Activated naive CD4-positive, alpha-beta T cell treated with anti-CD3 and anti-CD28 coated beads, Interleukin-2, amount 50 U/mL, for 24 hours (primary cell): Measurements from ENCODE around the gene PCYT1B.
A peak's percentile ranks its signal among the peaks of the same experiment; 100 is the strongest.

Experiments
- H3K27ac Mint-ChIP-seq: one replicate; pipeline ENCODE4 v1.8.0; 2021; ENCODE audit warnings: mild to moderate bottlenecking, mixed read lengths
- H3K27me3 Mint-ChIP-seq: one replicate; pipeline ENCODE4 v1.8.0; 2021; ENCODE audit warnings: mixed read lengths
- H3K36me3 Mint-ChIP-seq: one replicate; pipeline ENCODE4 v1.8.0; 2021; ENCODE audit warnings: mixed read lengths
- H3K4me1 Mint-ChIP-seq: one replicate; pipeline ENCODE4 v1.8.0; 2021; ENCODE audit warnings: mixed read lengths
- H3K4me3 Mint-ChIP-seq: one replicate; pipeline ENCODE4 v1.8.0; 2021; ENCODE audit warnings: mild to moderate bottlenecking, mixed read lengths
- H3K9me3 Mint-ChIP-seq: one replicate; pipeline ENCODE4 v1.8.0; 2021; ENCODE audit warnings: mixed read lengths

PCYT1B gene

DNA sequence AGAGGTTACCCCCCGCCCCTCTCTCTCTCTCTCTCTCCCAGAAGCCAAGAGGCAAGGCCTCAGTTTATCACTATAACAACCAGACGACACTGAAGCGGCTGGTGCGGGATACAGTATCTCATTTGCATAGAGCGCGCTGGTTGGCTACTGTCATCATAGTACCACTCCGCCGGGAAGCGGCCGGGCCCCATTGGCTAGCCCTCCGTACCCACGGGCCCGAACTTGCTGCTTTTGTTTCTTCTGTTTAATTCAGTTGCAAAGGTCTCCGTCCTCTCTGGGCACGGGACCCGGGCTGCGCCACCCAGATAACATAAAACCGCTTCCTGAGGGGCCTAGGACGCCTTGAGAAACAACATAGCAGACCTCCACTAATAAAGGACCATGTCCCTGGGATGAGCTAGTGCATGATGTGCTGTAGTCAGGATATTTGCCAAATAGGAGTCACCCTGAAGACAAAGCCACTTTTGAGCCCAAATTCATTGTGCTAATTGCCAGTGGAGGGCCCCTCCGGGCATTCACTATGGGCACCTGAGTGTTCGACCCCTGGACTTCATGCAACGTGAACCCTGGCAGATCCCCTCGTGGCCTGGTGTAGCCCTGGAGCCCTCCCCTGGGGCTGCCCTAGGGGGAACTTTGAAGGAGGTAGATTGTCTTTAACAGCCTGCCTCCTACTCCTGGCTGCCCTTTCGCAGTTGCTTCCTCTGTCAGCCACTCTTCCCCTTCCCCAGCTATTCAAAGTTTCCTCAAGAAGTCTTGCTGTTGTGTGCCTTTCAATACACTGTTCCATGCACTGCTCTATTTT is at the start of gene PCYT1B:
TSS of gene PCYT1B (minus strand) at position 91 of the 802 bp plus-strand sequence. CDS start 242 bp downstream, outside the sequence.
- H3K27ac Mint-ChIP-seq: no peak within 1 kb of the TSS
- H3K4me3 Mint-ChIP-seq: peak within 1 kb of the TSS; percentile 82
- no peaks in the 10 kb centered on the region for H3K9me3 Mint-ChIP-seq
- H3K36me3 Mint-ChIP-seq: no peaks in the 10 kb centered on the region
- peaks cover 5% of the 10 kb centered on the region for H3K27me3 Mint-ChIP-seq
- peaks cover 17% of the 10 kb centered on the region for H3K4me1 Mint-ChIP-seq

DNA sequence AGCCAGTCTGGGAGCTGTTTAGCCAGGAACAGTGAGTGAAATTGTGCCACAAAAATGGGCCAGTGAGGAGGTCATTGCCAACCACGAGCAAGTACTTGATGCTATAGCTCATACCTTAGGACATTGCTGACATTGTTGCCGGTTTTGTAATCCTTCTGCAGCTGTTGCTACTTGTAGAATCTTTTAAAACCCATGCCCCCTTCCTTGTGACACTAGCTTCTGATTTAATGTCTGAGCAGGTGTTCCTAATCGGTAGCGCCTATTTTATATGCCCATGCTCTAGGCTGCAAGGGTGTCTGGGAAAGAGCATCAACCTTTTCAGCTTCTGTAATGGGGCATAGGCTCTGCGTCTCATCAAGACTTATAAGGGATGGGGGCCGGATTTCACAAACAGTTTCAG is 49.1 kb upstream of the PCYT1B start:
- H3K4me3 Mint-ChIP-seq: no peak overlapping the region
- peaks cover 12% of the 10 kb centered on the region for H3K4me1 Mint-ChIP-seq

DNA sequence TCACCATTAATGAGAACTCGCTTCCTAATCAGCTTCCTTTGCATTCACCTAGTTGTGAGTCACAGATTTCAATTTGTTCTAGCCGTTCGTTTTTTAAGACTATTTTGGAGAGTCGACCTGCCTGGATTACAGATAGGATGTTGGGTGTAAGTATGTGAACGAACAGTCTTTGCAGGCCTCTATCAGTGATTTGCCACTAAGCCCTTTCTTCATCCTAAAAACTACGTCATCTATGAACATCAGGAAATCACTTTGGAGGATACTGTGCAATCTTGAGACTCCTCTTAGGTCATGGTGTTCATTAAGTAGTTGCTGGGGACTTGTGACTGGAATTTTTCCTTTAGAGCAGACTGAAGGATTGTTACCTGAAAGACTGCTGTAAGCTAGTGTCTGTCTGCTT is 47.7 kb upstream of the PCYT1B start:
- Mint-ChIP-seq H3K4me1 (peaks cover 12% of the 10 kb centered on the region), H3K27me3 (no peaks in the 10 kb centered on the region), H3K27ac (peak overlapping the region; percentile 43), H3K4me3 (peak overlapping the region; percentile 86), H3K36me3 (no peaks in the 10 kb centered on the region), H3K9me3 (no peaks in the 10 kb centered on the region)

More for the DNA sequence above, 49.1 kb upstream of the PCYT1B start:
- Mint-ChIP-seq H3K27me3 (no peaks in the 10 kb centered on the region), H3K27ac (no peak overlapping the region), H3K36me3 (no peaks in the 10 kb centered on the region), H3K9me3 (no peaks in the 10 kb centered on the region)

DNA sequence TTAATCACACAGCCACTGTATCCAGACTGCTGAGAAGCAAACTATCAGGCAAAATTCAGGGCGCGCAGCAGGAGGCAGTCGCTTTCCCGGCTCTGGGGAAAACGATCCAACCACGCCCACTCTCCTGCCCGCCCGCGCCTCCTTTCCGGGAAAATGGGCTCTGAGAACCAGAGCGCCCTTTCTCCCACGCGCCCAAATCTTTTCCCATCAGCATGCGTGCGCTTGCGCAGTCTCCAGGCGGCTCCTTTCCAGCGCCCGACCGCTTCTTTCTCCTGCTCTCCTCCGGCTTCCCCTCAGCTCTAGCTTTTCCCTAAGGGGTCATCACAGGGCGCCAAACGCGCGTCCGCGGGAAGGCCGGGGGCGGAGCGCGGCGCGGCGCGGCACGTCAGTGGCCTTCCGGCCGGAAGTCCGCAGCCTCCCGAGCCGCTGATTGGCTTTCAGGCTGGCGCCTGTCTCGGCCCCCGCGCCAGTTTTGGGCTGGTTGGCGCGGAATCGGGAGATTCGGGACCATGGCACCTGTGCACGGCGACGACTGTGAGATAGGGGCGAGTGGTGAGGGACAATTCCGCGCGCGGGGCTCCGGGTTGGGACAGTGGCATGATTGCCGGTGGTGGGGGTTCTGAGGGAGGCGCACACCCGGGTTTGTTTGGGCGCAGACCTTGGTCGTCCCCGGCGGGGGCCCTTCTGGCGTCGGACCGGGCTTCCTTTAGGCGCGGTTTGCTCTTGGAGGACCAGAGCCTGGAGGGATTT is 46.5 kb upstream of the PCYT1B start, which contains the start of gene POLA1:
TSS of gene POLA1 (plus strand) at position 466 of the 750 bp plus-strand sequence. CDS start at position 510, 44 bp downstream.
- Mint-ChIP-seq H3K4me1 (peaks cover 12% of the 10 kb centered on the region), H3K36me3 (no peaks in the 10 kb centered on the region), H3K27ac (peak within 1 kb of the TSS; percentile 93), H3K9me3 (no peaks in the 10 kb centered on the region), H3K27me3 (no peaks in the 10 kb centered on the region), H3K4me3 (peak within 1 kb of the TSS; percentile 86)

DNA sequence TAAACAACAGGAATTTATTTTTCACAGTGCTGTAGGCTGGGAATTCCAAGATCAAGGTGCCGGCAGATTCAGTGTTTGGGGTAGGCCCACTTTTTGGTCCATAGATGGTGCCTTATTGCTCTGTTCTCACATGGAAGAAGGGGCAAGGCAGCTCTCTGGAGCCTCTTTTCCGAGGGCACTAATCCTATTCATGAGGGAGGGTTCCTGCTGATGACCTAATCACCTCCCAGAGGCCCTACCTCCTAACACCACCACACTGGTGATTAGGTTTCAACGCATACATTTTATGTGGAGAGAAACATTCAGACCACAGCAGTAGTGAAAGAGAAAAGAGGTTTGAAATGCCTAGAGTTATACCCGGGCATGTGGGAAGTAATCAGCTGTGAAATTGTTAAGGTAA is 45.2 kb upstream of the PCYT1B start:
- Mint-ChIP-seq H3K9me3 (no peaks in the 10 kb centered on the region), H3K4me1 (peaks cover 12% of the 10 kb centered on the region), H3K4me3 (no peak overlapping the region), H3K36me3 (no peaks in the 10 kb centered on the region), H3K27ac (peak overlapping the region; percentile 51), H3K27me3 (no peaks in the 10 kb centered on the region)

DNA sequence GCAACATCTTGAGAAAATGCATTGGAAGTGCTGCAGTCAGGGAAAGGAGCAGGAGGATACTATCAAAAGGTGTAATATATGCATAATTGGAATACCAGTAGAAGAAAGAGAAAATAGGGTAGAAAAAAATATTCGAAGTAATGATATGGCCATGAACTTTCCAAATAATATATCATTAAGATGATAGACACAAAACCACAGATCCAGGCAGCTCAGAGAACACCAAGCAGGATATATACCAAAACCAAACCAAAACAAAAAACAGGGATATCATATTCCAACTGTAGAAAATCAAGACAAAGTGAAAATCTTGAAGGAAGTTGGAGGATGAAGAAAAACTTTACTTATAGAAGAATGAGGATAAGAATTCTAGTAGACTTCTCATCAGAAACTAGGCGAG is 36.9 kb upstream of the PCYT1B start:
- peaks cover 10% of the 10 kb centered on the region for H3K4me1 Mint-ChIP-seq
- no peaks in the 10 kb centered on the region for H3K36me3 Mint-ChIP-seq
- H3K27ac Mint-ChIP-seq: no peak overlapping the region
- no peaks in the 10 kb centered on the region for H3K9me3 Mint-ChIP-seq
- H3K27me3 Mint-ChIP-seq: no peaks in the 10 kb centered on the region
- H3K4me3 Mint-ChIP-seq: no peak overlapping the region

DNA sequence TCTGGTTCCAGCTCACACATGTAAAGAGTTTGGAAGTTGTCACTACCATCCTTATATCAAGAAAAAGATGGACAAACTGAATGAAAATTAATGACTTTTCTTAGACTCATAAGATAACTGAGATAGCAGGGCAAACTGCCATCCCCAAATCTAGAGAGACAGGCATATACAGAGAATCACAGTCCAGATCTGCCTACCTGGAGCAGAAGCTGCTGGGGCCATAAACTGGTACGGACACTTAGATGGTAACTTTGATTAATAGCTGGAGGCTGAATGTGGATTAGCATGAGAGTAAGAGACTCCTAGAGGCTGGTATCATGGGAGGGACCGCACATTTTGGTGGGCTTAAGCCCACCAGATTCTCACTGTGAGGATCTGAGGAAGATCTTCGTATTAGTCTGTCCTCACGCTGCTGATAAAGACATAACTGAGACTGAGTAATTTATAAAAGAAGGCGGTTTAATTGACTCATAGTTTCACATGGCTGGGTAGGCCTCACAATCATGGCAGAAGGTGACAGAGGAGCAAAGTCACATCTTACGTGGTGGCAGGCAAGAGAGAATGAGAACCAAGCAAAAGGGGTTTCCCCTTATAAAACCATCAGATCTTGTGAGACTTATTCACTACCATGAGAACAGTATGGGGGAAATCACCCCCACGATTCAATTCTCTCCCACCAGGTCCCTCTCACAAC is 35.7 kb upstream of the PCYT1B start:
- no peaks in the 10 kb centered on the region for H3K36me3 Mint-ChIP-seq
- peak overlapping the region; percentile 38 for H3K4me3 Mint-ChIP-seq
- H3K27me3 Mint-ChIP-seq: no peaks in the 10 kb centered on the region
- no peaks in the 10 kb centered on the region for H3K9me3 Mint-ChIP-seq
- H3K27ac Mint-ChIP-seq: peak overlapping the region; percentile 87
- H3K4me1 Mint-ChIP-seq: peaks cover 10% of the 10 kb centered on the region

DNA sequence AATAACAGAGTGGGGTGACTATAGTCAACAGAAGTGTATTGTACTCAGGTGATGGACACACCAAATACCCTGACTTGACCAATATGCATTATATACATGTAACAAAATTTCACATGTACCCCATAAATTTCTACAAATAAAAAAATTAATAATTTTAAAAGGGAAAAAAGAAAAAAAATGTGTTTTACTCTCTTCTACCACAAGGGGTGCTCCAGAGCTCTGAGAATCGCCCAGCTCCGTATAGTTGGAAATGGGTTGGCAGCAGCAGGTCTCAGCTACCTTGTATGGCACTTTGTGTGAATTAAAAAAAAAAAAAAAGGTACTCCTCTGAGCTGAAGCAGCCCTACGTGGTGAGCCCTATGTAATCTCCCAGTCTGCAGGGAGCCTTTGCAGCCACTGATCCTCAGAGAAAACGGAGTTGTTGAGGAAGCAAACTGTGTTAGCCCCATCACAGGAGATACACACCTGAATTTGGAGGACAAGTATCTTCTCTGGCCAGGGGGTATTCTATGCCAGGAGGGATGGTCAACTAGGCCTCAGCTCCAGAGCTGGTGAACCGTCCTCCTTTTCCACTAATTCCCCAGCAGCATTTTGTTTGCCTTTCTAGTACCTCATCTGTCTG is 29.4 kb upstream of the PCYT1B start:
- no peaks in the 10 kb centered on the region for H3K4me1 Mint-ChIP-seq
- H3K27me3 Mint-ChIP-seq: no peaks in the 10 kb centered on the region
- no peaks in the 10 kb centered on the region for H3K9me3 Mint-ChIP-seq
- H3K36me3 Mint-ChIP-seq: no peaks in the 10 kb centered on the region
- no peak overlapping the region for H3K27ac Mint-ChIP-seq
- no peak overlapping the region for H3K4me3 Mint-ChIP-seq

DNA sequence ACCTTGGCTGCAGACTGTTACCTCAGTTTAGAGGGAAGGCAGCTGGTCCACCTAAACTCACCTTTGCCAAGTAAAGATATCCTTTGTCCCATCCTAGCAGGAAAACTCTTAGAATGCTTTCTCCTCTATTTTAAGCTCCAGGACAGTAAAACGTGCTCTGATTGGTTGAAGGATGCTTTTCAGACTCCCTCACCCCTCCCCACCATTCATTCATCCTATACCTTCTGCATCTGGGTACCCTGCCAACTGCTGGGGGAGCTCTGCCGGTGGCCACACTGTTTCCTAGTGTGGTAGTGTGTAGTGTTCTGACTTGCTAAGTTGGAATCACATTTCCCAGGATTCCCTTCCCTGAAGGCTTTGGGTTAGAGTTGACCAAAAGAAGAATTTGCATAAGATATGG is 26.3 kb upstream of the PCYT1B start:
- H3K4me1 Mint-ChIP-seq: no peaks in the 10 kb centered on the region
- no peaks in the 10 kb centered on the region for H3K36me3 Mint-ChIP-seq
- no peaks in the 10 kb centered on the region for H3K9me3 Mint-ChIP-seq
- no peak overlapping the region for H3K4me3 Mint-ChIP-seq
- no peaks in the 10 kb centered on the region for H3K27me3 Mint-ChIP-seq
- no peak overlapping the region for H3K27ac Mint-ChIP-seq

DNA sequence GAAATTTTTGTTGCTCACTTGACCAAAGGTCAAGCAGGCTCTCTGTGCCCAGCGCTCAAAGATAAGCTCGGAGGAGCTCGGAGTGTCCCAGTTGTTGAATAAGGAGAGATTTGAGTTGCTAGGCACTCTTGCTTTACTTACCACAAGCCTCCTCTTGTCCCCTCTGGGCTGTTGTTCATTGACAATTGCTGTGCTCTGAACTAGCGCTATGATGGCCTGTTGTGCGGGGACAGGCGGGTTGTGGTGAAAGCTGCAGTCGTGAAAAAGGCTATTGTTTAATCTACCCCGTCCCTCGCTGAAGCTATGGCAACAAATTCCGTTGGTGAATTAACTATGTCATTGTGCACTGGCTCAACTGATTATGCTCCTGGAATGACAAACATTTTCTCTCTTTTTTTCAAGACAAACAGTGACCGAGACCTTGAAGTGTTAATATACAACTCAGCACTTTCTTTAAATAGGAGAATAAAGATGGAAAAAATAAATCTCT is 25.6 kb upstream of the PCYT1B start:
- no peaks in the 10 kb centered on the region for H3K4me1 Mint-ChIP-seq
- no peak overlapping the region for H3K4me3 Mint-ChIP-seq
- no peaks in the 10 kb centered on the region for H3K9me3 Mint-ChIP-seq
- no peak overlapping the region for H3K27ac Mint-ChIP-seq
- no peaks in the 10 kb centered on the region for H3K36me3 Mint-ChIP-seq
- no peaks in the 10 kb centered on the region for H3K27me3 Mint-ChIP-seq

DNA sequence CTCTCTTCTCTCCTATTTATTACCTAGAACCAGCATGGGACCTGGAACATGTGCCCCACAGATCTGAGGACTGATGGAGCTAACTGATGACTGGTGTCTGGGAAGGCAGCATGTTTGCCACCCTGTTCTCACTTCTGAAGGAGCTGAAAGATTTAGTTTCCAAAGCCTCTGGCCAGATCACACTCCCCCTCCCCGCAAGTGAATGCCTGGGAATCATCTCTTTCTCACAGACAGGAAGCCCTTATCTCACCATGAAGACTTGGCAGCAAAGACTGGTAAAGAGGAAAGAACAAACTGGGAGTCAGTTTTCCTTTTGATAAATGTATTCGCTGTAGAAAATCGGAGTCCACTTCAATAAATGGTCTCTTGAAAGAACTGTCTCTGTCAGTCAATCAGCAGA is 21.0 kb upstream of the PCYT1B start:
- no peaks in the 10 kb centered on the region for H3K36me3 Mint-ChIP-seq
- H3K4me1 Mint-ChIP-seq: no peaks in the 10 kb centered on the region
- no peaks in the 10 kb centered on the region for H3K9me3 Mint-ChIP-seq
- no peak overlapping the region for H3K4me3 Mint-ChIP-seq
- H3K27ac Mint-ChIP-seq: no peak overlapping the region
- no peaks in the 10 kb centered on the region for H3K27me3 Mint-ChIP-seq

DNA sequence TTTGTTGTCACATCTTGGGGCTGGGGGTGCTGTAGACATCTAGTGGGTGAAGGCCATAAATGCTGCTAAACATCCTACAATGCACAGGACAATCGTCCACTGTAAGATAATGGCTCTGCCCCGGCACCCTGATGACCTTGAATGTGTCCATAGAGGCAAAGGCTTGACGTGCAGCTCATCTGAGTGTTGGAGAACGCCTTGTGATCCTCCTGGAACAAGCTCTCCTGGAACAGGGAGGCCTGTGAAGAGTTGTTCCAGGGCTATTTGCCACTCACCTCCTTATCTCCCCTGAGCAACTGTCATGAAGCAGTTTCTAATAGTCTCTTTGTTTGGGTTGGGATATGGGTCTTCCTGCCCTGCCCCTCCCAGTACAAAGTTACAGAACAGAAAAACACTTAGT is 15.2 kb upstream of the PCYT1B start:
- Mint-ChIP-seq H3K27me3 (no peaks in the 10 kb centered on the region), H3K9me3 (no peaks in the 10 kb centered on the region), H3K4me3 (no peak overlapping the region), H3K27ac (no peak overlapping the region), H3K4me1 (no peaks in the 10 kb centered on the region), H3K36me3 (no peaks in the 10 kb centered on the region)

DNA sequence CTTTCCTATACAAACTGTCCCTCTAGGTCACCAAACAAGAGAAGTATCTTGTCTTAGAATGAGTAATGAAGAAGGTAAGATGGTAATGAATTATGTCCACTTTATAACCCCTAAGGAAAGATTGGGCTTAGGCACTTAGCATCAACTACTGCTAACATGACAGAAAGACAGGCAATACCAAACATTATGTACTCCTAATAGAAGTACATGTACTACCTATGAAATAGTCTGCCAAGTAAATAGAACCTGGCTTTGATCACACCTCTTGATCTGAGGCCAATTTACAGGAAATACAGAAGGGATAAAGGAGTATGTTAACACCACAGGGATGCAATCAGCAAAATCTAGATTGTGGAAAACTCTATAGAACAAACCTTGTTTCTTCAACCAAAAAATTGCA is 14.1 kb upstream of the PCYT1B start:
- H3K27ac Mint-ChIP-seq: no peak overlapping the region
- H3K27me3 Mint-ChIP-seq: no peaks in the 10 kb centered on the region
- no peaks in the 10 kb centered on the region for H3K36me3 Mint-ChIP-seq
- no peak overlapping the region for H3K4me3 Mint-ChIP-seq
- H3K9me3 Mint-ChIP-seq: no peaks in the 10 kb centered on the region
- no peaks in the 10 kb centered on the region for H3K4me1 Mint-ChIP-seq

DNA sequence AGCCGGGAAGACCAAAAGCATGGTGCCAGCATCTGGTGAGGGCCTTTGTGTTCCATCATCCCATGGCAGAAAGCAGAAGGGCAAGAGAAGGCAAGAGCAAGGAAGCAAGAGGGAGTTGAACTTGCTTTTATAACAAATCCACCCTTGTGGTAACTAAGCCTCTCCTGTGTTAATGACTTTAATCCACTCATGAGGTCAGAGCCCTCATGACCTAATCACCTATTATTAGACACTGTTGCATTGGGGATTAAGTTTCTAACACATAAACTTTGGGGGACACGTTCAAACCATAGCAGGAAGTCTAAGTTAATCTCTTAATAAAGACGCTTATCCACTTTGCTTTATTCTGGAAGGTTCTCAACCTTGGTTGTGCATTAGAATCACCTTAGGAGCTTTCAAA is 12.5 kb upstream of the PCYT1B start:
- H3K4me1 Mint-ChIP-seq: no peaks in the 10 kb centered on the region
- H3K27me3 Mint-ChIP-seq: no peaks in the 10 kb centered on the region
- H3K9me3 Mint-ChIP-seq: no peaks in the 10 kb centered on the region
- H3K4me3 Mint-ChIP-seq: no peak overlapping the region
- no peak overlapping the region for H3K27ac Mint-ChIP-seq
- no peaks in the 10 kb centered on the region for H3K36me3 Mint-ChIP-seq

DNA sequence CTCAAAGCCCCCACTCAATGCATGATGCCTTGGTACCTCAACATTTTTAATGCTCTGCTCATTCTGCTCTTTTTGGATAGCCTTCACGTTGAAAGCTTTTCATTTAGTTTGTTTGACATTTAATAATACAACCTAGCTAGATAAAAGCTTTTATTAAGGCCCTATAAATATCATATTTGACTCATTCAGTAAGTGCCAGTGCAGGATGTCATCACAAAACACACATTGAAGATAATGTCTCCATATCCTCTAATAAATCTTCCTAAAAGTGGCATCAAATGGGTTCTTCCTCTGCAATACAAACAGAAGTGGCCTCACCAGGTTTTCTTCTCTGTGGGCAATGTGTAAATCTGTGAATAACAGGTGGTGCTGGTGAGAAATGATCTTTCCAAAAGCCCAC is 12.0 kb upstream of the PCYT1B start:
- Mint-ChIP-seq H3K4me1 (no peaks in the 10 kb centered on the region), H3K27ac (no peak overlapping the region), H3K36me3 (no peaks in the 10 kb centered on the region), H3K4me3 (no peak overlapping the region), H3K9me3 (no peaks in the 10 kb centered on the region), H3K27me3 (no peaks in the 10 kb centered on the region)
